Ishikawa (cell line): Measurements from ENCODE around the gene IQSEC3.
"Not testable (repeated sequence)": the region's sequence is repeated elsewhere in the genome, so short reads cannot be mapped to it uniquely, and the experiment has no call there.

ENCODE experiments used
- CEBPB ChIP-seq: IDR thresholded peaks from 2 replicates; pipeline ENCODE4 v1.6.1; 2012
- CREB1 ChIP-seq: IDR thresholded peaks from 2 replicates; pipeline ENCODE4 v1.6.1; 2012; ENCODE audit warnings: low read depth
- EGR1 ChIP-seq: IDR thresholded peaks from 2 replicates; pipeline ENCODE4 v1.6.1; 2012
- EP300 ChIP-seq: IDR thresholded peaks from 2 replicates; pipeline ENCODE4 v1.6.1; 2012; ENCODE audit warnings: borderline replicate concordance
- FOXM1 ChIP-seq: IDR thresholded peaks from 2 replicates; pipeline ENCODE4 v1.6.1; 2012; ENCODE audit warnings: low read depth, borderline replicate concordance
- NFIC ChIP-seq: IDR thresholded peaks from 2 replicates; pipeline ENCODE4 v1.6.1; 2012
- RAD21 ChIP-seq: IDR thresholded peaks from 2 replicates; pipeline ENCODE4 v1.6.1; 2012; ENCODE audit warnings: low read depth
- TAF1 ChIP-seq: IDR thresholded peaks from 2 replicates; pipeline ENCODE4 v1.6.1; 2012; ENCODE audit warnings: low read depth, mild to moderate bottlenecking
- TCF12 ChIP-seq: IDR thresholded peaks from 2 replicates; pipeline ENCODE4 v1.6.1; 2012; ENCODE audit warnings: low read depth
- TEAD4 ChIP-seq: IDR thresholded peaks from 2 replicates; pipeline ENCODE4 v1.6.1; 2012
- YY1 ChIP-seq: IDR thresholded peaks from 2 replicates; pipeline ENCODE4 v1.6.1; 2012; ENCODE audit warnings: low read depth
- ZBTB7A ChIP-seq: IDR thresholded peaks from 2 replicates; pipeline ENCODE4 v1.6.1; 2012; ENCODE audit warnings: low read depth
- TF ChIP-seq, protein P1 (sequence below): IDR thresholded peaks from 2 replicates; pipeline ENCODE4 v1.6.1; 2012
- TF ChIP-seq, protein P2 (sequence below): IDR thresholded peaks from 2 replicates; pipeline ENCODE4 v1.6.1; 2012
- TF ChIP-seq, protein P3 (sequence below): IDR thresholded peaks from 2 replicates; pipeline ENCODE4 v1.6.1; 2012; ENCODE audit warnings: low read depth, mild to moderate bottlenecking

The IQSEC3 gene

DNA sequence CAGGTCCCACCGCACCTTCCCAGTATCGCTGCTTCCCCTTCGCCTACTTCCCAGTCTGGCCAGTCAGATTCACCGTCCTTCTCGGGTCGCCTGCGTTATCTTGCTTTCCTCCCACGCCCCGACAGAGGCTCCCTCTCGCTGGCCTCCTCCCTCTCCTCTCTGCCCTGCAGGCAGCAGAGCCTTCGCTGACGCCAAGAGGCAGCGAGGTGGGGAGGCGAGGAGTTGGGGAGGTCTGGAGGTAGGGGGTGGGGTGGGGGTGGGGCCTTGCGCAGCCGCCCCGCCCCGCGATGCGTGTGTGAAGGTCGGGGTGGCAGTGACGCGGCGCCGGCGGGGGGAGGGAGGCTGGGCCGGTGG lies at the start of gene IQSEC3:
Gene IQSEC3 (plus strand): TSS at position 340 of the 354 bp plus-strand sequence. CDS start 116 bp downstream, outside the sequence.
- not testable (repeated sequence) for TF ChIP-seq CEBPB, CREB1, ZBTB7A

DNA sequence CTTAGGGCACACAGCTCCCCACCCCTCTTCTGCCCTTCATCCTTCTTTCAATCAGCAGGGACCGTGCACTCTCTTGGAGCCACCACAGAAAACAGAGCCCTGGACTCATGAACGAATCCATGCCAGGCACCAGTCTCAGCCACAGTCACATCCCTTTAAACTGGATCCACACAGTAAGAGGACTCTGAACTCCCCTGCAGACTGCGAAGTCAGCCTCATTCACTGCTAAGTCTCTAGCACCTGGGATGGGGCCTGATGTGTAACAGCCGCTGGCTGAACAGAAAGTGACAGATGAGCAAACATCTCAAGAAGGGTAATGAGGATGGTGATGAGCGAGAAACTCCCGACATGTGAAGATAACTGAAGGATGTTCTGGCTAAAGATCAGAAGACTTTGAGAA lies 45.8 kb upstream of the IQSEC3 start:
- TF ChIP-seq NFIC (no peak), TEAD4 (no peak), EGR1 (no peak), TAF1 (no peak), EP300 (no peak), CREB1 (no peak), FOXM1 (no peak), TCF12 (no peak), ZBTB7A (no peak)
- TF ChIP-seq, protein P1, sequence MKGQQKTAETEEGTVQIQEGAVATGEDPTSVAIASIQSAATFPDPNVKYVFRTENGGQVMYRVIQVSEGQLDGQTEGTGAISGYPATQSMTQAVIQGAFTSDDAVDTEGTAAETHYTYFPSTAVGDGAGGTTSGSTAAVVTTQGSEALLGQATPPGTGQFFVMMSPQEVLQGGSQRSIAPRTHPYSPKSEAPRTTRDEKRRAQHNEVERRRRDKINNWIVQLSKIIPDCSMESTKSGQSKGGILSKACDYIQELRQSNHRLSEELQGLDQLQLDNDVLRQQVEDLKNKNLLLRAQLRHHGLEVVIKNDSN, result no peak

DNA sequence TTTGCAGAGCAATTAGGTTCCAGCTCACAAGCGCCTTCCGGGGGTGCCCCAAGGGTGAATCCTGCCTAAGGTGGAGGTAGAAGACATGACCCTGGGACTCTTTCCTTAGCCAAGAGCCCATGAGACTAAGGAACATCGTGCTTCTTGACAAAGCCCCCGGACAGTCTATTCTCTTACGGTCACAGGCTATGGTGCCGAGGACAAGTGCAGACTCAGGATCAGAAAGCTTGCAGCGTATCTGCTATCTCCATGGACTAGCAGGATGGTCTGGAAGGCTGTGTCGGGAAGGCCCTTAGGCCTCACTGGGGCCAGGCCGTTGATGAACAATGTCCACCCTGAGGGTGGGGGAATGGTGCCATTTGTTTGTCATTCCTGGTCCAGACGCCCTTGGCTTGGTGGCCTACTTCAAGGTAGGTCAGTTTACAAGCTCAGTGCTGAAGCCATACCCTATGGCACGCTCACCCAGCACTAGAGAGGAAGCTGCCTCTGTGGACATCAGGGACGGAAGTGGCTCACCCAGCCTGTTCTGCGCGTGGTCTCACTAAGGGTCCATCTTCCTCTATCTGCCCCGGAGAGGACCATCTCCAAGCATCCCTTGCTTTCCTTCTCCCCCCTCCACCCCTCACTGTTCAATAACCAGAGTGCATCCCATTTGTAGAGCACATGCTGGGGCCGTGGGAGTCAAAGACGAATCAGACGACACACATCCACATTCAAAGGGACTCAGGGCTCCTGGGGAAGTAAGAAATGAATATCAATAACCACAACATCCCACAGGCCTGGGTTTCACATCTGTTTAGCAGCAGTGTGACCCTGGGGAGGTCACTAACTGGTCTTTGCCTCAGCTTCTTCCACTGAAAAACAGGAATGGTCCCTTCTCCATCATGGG lies 45.0 kb upstream of the IQSEC3 start:
- TF ChIP-seq TAF1, result no peak
- TF ChIP-seq RAD21, result no peak
- TF ChIP-seq ZBTB7A, result no peak
- TF ChIP-seq YY1, result no peak

DNA sequence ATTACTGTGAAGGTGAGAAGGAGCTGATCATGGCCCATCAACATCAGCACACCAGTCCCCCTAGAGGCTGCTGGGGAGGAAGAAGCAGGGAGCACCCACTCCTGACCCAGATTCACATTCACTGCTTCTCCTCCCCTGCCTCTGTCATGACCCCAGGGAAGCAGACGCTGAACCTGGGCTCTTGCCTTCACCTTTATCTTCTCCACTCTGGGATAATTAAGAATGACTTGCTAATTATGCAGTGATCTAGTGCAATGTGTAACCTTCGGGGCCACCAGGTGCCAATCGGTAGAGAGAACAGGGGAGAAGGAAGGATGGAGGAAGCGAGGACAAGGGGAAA lies 44.4 kb upstream of the IQSEC3 start:
- TF ChIP-seq, protein P2, sequence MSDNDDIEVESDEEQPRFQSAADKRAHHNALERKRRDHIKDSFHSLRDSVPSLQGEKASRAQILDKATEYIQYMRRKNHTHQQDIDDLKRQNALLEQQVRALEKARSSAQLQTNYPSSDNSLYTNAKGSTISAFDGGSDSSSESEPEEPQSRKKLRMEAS, result no peak
- TF ChIP-seq YY1, result no peak
- TF ChIP-seq NFIC, result no peak
- TF ChIP-seq, protein P3, sequence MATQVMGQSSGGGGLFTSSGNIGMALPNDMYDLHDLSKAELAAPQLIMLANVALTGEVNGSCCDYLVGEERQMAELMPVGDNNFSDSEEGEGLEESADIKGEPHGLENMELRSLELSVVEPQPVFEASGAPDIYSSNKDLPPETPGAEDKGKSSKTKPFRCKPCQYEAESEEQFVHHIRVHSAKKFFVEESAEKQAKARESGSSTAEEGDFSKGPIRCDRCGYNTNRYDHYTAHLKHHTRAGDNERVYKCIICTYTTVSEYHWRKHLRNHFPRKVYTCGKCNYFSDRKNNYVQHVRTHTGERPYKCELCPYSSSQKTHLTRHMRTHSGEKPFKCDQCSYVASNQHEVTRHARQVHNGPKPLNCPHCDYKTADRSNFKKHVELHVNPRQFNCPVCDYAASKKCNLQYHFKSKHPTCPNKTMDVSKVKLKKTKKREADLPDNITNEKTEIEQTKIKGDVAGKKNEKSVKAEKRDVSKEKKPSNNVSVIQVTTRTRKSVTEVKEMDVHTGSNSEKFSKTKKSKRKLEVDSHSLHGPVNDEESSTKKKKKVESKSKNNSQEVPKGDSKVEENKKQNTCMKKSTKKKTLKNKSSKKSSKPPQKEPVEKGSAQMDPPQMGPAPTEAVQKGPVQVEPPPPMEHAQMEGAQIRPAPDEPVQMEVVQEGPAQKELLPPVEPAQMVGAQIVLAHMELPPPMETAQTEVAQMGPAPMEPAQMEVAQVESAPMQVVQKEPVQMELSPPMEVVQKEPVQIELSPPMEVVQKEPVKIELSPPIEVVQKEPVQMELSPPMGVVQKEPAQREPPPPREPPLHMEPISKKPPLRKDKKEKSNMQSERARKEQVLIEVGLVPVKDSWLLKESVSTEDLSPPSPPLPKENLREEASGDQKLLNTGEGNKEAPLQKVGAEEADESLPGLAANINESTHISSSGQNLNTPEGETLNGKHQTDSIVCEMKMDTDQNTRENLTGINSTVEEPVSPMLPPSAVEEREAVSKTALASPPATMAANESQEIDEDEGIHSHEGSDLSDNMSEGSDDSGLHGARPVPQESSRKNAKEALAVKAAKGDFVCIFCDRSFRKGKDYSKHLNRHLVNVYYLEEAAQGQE, result no peak
- TF ChIP-seq TAF1, result no peak
- TF ChIP-seq EP300, result no peak
- TF ChIP-seq TEAD4, result no peak
- TF ChIP-seq TCF12, result no peak
- TF ChIP-seq CEBPB, result no peak

DNA sequence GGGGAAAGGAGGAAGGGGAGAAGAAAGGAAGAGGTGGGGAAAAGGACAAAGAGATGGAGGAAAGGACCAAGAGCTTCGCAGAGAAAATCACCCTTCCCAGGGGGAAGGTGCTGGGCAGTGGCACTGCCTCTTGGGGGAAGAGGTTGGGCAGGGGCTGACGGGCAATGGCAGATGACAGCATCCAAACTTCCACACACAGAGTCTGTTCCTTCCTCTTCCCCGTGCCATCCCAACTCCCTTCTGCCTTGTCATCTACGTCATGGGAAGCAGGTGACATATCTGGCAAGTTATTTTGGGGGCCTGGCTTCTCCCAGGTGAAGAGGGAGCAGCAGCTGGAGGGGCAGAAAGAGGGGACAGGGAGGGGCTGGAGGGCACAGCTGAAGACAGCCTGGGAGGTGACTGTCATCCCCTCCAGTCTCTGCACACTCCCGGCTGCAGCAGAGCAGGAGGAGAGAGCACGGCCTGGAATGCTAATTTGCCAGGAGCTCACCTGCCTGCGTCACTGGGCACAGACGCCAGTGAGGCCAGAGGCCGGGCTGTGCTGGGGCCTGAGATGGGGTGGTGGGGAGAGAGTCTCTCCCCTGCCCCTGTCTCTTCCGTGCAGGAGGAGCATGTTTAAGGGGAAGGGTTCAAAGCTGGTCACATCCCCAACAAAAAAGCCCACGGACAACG lies 43.9 kb upstream of the IQSEC3 start:
- TF ChIP-seq EGR1 (no peak), EP300 (no peak), TAF1 (no peak), TEAD4 (no peak), YY1 (no peak), FOXM1 (no peak), CEBPB (no peak), CREB1 (no peak), ZBTB7A (no peak), RAD21 (no peak), TCF12 (no peak), NFIC (no peak)
- TF ChIP-seq, protein P1, result no peak
- TF ChIP-seq, protein P2, result no peak
- TF ChIP-seq, protein P3, result no peak
